Measurements from ENCODE around the gene SLC10A4.

DNA sequence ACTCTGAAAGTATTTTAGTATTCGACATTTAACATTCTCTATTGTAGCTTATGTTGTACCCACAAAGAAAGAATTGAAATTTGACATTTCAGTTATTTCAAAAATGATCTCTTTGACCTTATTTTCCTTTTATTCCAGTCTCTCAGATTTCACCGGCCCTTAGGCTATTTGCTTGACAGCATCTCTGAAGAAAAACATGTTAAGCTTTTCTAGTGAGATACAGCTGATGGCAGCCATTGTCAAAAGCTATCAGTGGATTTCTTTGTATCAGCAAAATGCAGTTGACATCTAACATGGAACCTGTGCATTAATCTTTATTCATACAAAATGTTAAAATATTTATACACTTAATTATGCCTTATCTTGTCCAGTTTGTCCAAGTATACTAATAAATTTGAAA, 23.6 kb downstream of the SLC10A4 start:
- TF ChIP-seq, protein P1, sequence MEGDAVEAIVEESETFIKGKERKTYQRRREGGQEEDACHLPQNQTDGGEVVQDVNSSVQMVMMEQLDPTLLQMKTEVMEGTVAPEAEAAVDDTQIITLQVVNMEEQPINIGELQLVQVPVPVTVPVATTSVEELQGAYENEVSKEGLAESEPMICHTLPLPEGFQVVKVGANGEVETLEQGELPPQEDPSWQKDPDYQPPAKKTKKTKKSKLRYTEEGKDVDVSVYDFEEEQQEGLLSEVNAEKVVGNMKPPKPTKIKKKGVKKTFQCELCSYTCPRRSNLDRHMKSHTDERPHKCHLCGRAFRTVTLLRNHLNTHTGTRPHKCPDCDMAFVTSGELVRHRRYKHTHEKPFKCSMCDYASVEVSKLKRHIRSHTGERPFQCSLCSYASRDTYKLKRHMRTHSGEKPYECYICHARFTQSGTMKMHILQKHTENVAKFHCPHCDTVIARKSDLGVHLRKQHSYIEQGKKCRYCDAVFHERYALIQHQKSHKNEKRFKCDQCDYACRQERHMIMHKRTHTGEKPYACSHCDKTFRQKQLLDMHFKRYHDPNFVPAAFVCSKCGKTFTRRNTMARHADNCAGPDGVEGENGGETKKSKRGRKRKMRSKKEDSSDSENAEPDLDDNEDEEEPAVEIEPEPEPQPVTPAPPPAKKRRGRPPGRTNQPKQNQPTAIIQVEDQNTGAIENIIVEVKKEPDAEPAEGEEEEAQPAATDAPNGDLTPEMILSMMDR (IDR thresholded peaks at IDR 0.05) = no peak
- TF ChIP-seq POLR2A (IDR thresholded peaks at IDR 0.05) = no peak
